Measurements from ENCODE around the gene PRDM16.

PRDM16 gene

GRCh38 chr1:3120994-3121393 lies 52.0 kb downstream of the PRDM16 start:
- Histone ChIP-seq H2BK5ac (ENCODE audit: low read depth, low read length, poor library complexity, severe bottlenecking) (no peak overlapping the region), H3K4ac (ENCODE audit: low read depth in 1 of 2, low read length in 2 of 2) (no peak overlapping the region), H3K36me3 (ENCODE audit: control insufficient read depth in 1 of 2, insufficient read depth in 2 of 2, low read depth in 1 of 2, low read length in 2 of 2) (no peaks in the 10 kb centered on the region), H2AK5ac (ENCODE audit: low read length, severe bottlenecking) (no peak overlapping the region), H2BK15ac (ENCODE audit: low read depth, poor library complexity, severe bottlenecking) (no peak overlapping the region), H2BK12ac (ENCODE audit: low read length in 2 of 2) (no peak overlapping the region), H2AFZ (ENCODE audit: low read depth, low read length) (no peak overlapping the region), H2BK120ac (ENCODE audit: low read depth, low read length) (no peak overlapping the region), H3K14ac (ENCODE audit: low read length in 2 of 2) (no peak overlapping the region), H3K79me1 (replicated peaks; ENCODE audit: low read length, poor library complexity, severe bottlenecking) (no peaks in the 10 kb centered on the region), H3K18ac (ENCODE audit: low read depth in 1 of 2, low read length in 2 of 2) (no peak overlapping the region), H3K23ac (ENCODE audit: low read length in 2 of 2) (no peak overlapping the region), H3K9me3 (ENCODE audit: control insufficient read depth, low read length) (no peaks in the 10 kb centered on the region), H3K27ac (ENCODE audit: low read length, poor library complexity, severe bottlenecking) (no peak overlapping the region), H3K4me1 (ENCODE audit: control insufficient read depth, insufficient read depth, low read depth, low read length) (peaks cover 4% of the 10 kb centered on the region), H3K4me2 (ENCODE audit: low read length, poor library complexity, severe bottlenecking) (no peak overlapping the region), H4K8ac (ENCODE audit: low read length) (no peak overlapping the region), H3K4me3 (ENCODE audit: insufficient read depth in 1 of 2, low read depth in 1 of 2, low read length in 2 of 2) (no peak overlapping the region), H3K9ac (ENCODE audit: low read length) (no peak overlapping the region), H4K91ac (ENCODE audit: low read length) (no peak overlapping the region), H3K27me3 (ENCODE audit: control insufficient read depth in 1 of 2, insufficient read depth in 1 of 2, low read length in 2 of 2) (peaks cover 0 to 5% of the 10 kb centered on the region in 2 experiments)
- DNase-seq, result no peak
- WGBS, result 80% methylated on average over 12 of the region's 14 CpGs

DNA sequence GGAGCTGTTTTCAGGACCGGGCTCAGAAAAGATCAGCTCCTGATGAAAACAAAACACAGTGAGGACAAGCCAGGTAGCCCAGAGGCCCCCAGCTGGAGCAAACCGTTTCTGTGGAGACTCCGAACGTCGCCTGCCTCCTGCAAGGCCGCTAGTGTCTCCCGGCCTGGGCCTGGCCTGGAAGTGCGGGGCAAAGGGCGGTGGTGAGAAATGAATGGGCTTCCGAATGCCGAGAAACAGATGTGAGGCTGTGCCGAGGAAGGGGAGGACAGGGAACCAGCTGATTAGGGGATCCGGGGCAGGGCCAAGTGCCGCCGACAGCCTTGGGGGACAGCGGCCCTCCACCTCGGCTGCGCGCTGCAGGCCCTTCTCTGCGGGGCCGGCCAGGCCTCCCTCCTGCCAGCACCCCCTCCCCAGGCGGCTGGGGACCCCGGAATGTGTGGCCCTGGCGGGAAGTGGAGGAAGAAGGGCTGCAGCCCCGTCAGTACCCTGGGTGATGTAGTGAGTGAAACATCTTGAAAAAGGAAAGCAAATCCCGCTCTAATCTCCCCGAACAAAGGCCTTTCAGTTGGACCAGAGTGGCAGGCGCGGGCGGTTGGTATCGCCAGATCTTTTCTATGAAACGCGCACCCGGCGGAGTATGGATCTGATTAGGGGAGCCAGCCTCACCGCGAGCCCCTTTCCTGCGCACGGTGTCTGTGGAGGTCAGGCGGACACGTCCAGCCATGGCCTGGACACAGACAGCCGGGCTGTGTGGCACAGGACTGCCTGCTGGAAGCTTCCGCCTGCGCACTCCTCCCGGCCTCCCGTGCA lies 52.6 kb downstream of the PRDM16 start:
- 79% methylated on average over 44 of the region's 46 CpGs for WGBS
- H2BK15ac ChIP-seq (ENCODE audit: low read depth, poor library complexity, severe bottlenecking), result no peak overlapping the region
- no peak overlapping the region for H3K18ac ChIP-seq (ENCODE audit: low read depth in 1 of 2, low read length in 2 of 2)
- peaks cover 4% of the 10 kb centered on the region for H3K4me1 ChIP-seq (ENCODE audit: control insufficient read depth, insufficient read depth, low read depth, low read length)
- H2BK12ac ChIP-seq (ENCODE audit: low read length in 2 of 2), result no peak overlapping the region
- H2BK5ac ChIP-seq (ENCODE audit: low read depth, low read length, poor library complexity, severe bottlenecking), result no peak overlapping the region
- H3K23ac ChIP-seq (ENCODE audit: low read length in 2 of 2), result no peak overlapping the region
- no peaks in the 10 kb centered on the region for H3K36me3 ChIP-seq (ENCODE audit: control insufficient read depth in 1 of 2, insufficient read depth in 2 of 2, low read depth in 1 of 2, low read length in 2 of 2)
- no peak overlapping the region for H2BK120ac ChIP-seq (ENCODE audit: low read depth, low read length)
- H3K9ac ChIP-seq (ENCODE audit: low read length), result no peak overlapping the region
- H3K79me1 ChIP-seq (replicated peaks; ENCODE audit: low read length, poor library complexity, severe bottlenecking), result no peaks in the 10 kb centered on the region
- H3K27ac ChIP-seq (ENCODE audit: low read length, poor library complexity, severe bottlenecking), result no peak overlapping the region
- H3K4me2 ChIP-seq (ENCODE audit: low read length, poor library complexity, severe bottlenecking), result no peak overlapping the region
- no peak overlapping the region for H3K4me3 ChIP-seq (ENCODE audit: insufficient read depth in 1 of 2, low read depth in 1 of 2, low read length in 2 of 2)
- no peak overlapping the region for H2AFZ ChIP-seq (ENCODE audit: low read depth, low read length)
- H4K8ac ChIP-seq (ENCODE audit: low read length), result no peak overlapping the region
- H4K91ac ChIP-seq (ENCODE audit: low read length), result no peak overlapping the region
- H3K4ac ChIP-seq (ENCODE audit: low read depth in 1 of 2, low read length in 2 of 2), result no peak overlapping the region
- H2AK5ac ChIP-seq (ENCODE audit: low read length, severe bottlenecking), result no peak overlapping the region
- no peak for DNase-seq
- peaks cover 0 to 5% of the 10 kb centered on the region in 2 experiments for H3K27me3 ChIP-seq (ENCODE audit: control insufficient read depth in 1 of 2, insufficient read depth in 1 of 2, low read length in 2 of 2)
- no peak overlapping the region for H3K14ac ChIP-seq (ENCODE audit: low read length in 2 of 2)
- H3K9me3 ChIP-seq (ENCODE audit: control insufficient read depth, low read length), result no peaks in the 10 kb centered on the region

DNA sequence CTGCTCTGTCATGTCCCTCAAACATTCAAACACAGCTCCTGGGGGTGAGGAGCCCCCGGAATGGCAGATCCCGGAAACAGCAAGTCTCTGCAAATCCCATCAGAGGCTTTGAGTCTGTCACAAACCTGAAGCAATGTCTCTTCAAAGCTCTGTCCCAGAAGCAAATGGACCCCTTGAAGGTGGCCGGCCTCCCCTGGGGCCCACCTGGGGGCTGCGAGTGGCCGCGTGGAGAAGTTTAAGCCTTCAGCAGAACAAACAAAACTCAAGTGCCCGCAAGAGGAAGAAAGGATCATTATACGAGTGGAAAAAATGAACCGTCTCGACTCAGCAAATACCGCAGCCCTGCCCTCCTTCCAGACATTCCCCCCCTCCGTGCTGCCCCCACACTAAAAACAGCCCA lies 53.3 kb downstream of the PRDM16 start:
- no peak for DNase-seq
- H3K18ac ChIP-seq (ENCODE audit: low read depth in 1 of 2, low read length in 2 of 2), result no peak overlapping the region
- no peaks in the 10 kb centered on the region for H3K9me3 ChIP-seq (ENCODE audit: control insufficient read depth, low read length)
- 81% methylated on average over 8 of the region's 12 CpGs for whole genome bisulfite sequencing
- H3K27me3 ChIP-seq (ENCODE audit: control insufficient read depth in 1 of 2, insufficient read depth in 1 of 2, low read length in 2 of 2), result peaks cover 0 to 5% of the 10 kb centered on the region in 2 experiments
- peaks cover 4% of the 10 kb centered on the region for H3K4me1 ChIP-seq (ENCODE audit: control insufficient read depth, insufficient read depth, low read depth, low read length)
- no peak overlapping the region for H2BK5ac ChIP-seq (ENCODE audit: low read depth, low read length, poor library complexity, severe bottlenecking)
- no peak overlapping the region for H3K14ac ChIP-seq (ENCODE audit: low read length in 2 of 2)
- no peak overlapping the region for H4K91ac ChIP-seq (ENCODE audit: low read length)
- H2BK15ac ChIP-seq (ENCODE audit: low read depth, poor library complexity, severe bottlenecking), result no peak overlapping the region
- no peak overlapping the region for H3K9ac ChIP-seq (ENCODE audit: low read length)
- no peak overlapping the region for H2AK5ac ChIP-seq (ENCODE audit: low read length, severe bottlenecking)
- H2BK120ac ChIP-seq (ENCODE audit: low read depth, low read length), result no peak overlapping the region
- H3K79me1 ChIP-seq (replicated peaks; ENCODE audit: low read length, poor library complexity, severe bottlenecking), result no peaks in the 10 kb centered on the region
- no peak overlapping the region for H3K4me2 ChIP-seq (ENCODE audit: low read length, poor library complexity, severe bottlenecking)
- H3K4ac ChIP-seq (ENCODE audit: low read depth in 1 of 2, low read length in 2 of 2), result no peak overlapping the region
- no peak overlapping the region for H2AFZ ChIP-seq (ENCODE audit: low read depth, low read length)
- H3K27ac ChIP-seq (ENCODE audit: low read length, poor library complexity, severe bottlenecking), result no peak overlapping the region
- no peak overlapping the region for H3K23ac ChIP-seq (ENCODE audit: low read length in 2 of 2)
- no peak overlapping the region for H2BK12ac ChIP-seq (ENCODE audit: low read length in 2 of 2)
- H3K36me3 ChIP-seq (ENCODE audit: control insufficient read depth in 1 of 2, insufficient read depth in 2 of 2, low read depth in 1 of 2, low read length in 2 of 2), result no peaks in the 10 kb centered on the region
- H4K8ac ChIP-seq (ENCODE audit: low read length), result no peak overlapping the region
- no peak overlapping the region for H3K4me3 ChIP-seq (ENCODE audit: insufficient read depth in 1 of 2, low read depth in 1 of 2, low read length in 2 of 2)

DNA sequence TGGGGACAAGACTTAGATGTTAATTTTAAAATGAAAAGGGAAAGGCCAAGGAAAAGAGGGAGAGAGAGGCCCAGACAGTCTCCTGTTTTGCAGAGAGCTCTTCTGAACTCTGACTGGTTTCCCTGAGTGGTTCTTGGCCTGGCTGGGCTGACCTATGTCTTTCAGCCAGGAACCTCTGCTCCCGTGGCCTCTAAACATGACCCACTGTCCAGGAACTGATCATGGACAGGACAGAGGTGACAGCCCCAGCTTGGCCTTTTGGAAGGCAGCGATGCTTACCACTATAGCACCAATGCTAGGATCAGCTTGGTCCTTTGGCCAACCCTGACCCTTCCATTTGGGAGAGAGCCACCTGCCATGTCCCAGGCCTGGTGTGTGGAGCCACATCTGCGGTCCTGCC lies 55.2 kb downstream of the PRDM16 start:
- H2BK12ac ChIP-seq (ENCODE audit: low read length in 2 of 2), result no peak overlapping the region
- no peak overlapping the region for H4K8ac ChIP-seq (ENCODE audit: low read length)
- H3K4me3 ChIP-seq (ENCODE audit: insufficient read depth in 1 of 2, low read depth in 1 of 2, low read length in 2 of 2), result no peak overlapping the region
- H3K23ac ChIP-seq (ENCODE audit: low read length in 2 of 2), result no peak overlapping the region
- WGBS, result 82% methylated on average over 3 of the region's 3 CpGs
- H3K27ac ChIP-seq (ENCODE audit: low read length, poor library complexity, severe bottlenecking), result no peak overlapping the region
- H3K36me3 ChIP-seq (ENCODE audit: control insufficient read depth in 1 of 2, insufficient read depth in 2 of 2, low read depth in 1 of 2, low read length in 2 of 2), result no peaks in the 10 kb centered on the region
- H3K9me3 ChIP-seq (ENCODE audit: control insufficient read depth, low read length), result no peaks in the 10 kb centered on the region
- no peak overlapping the region for H3K9ac ChIP-seq (ENCODE audit: low read length)
- no peaks in the 10 kb centered on the region for H3K79me1 ChIP-seq (replicated peaks; ENCODE audit: low read length, poor library complexity, severe bottlenecking)
- no peak overlapping the region for H3K14ac ChIP-seq (ENCODE audit: low read length in 2 of 2)
- no peak for DNase-seq
- no peak overlapping the region for H3K18ac ChIP-seq (ENCODE audit: low read depth in 1 of 2, low read length in 2 of 2)
- no peak overlapping the region for H2BK15ac ChIP-seq (ENCODE audit: low read depth, poor library complexity, severe bottlenecking)
- no peak overlapping the region for H4K91ac ChIP-seq (ENCODE audit: low read length)
- H3K4me1 ChIP-seq (ENCODE audit: control insufficient read depth, insufficient read depth, low read depth, low read length), result peaks cover 2% of the 10 kb centered on the region
- H3K27me3 ChIP-seq (ENCODE audit: control insufficient read depth in 1 of 2, insufficient read depth in 1 of 2, low read length in 2 of 2), result peaks cover 0 to 6% of the 10 kb centered on the region in 2 experiments
- no peak overlapping the region for H3K4me2 ChIP-seq (ENCODE audit: low read length, poor library complexity, severe bottlenecking)
- H2BK120ac ChIP-seq (ENCODE audit: low read depth, low read length), result no peak overlapping the region
- no peak overlapping the region for H2BK5ac ChIP-seq (ENCODE audit: low read depth, low read length, poor library complexity, severe bottlenecking)
- no peak overlapping the region for H2AK5ac ChIP-seq (ENCODE audit: low read length, severe bottlenecking)
- H2AFZ ChIP-seq (ENCODE audit: low read depth, low read length), result no peak overlapping the region
- no peak overlapping the region for H3K4ac ChIP-seq (ENCODE audit: low read depth in 1 of 2, low read length in 2 of 2)
